ENCODE measurements around the gene DNAJC3.
"Not testable (repeated sequence)": the region's sequence is repeated elsewhere in the genome, so short reads cannot be mapped to it uniquely, and the experiment has no call there.

Gene DNAJC3

DNA sequence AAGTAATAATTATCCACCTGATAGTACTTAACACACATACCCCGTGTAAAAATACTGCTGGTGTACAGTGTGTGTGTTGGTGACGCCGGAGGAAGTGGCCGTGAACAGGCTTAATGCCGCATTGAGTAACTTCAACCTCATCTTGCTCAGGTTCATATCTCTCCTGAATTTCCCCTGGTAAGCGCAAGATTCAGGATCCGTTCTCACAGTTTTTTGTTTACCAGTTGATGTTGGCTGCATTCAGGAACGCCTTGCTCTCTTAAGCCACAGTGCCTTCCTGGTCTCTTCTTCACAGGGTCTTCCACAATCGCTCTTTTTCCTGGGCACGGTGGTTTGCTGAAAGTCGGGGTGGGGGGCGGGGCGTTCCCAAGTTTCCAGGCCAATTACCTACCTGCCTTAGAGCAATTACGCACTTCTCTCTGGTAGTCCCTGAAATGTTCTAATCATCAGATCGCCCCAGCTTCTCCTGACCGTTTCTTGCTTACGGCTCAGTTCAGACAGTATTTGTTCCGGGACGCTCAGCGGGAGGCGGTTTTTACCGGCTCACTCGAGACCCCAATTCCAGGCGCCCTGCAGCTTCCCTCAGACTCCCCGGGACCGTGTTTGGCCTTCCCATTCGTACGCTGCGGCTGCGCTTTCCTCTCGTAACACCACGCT lies 706 bp upstream of the DNAJC3 start:
- peak; percentile 45 for DNase-seq

DNA sequence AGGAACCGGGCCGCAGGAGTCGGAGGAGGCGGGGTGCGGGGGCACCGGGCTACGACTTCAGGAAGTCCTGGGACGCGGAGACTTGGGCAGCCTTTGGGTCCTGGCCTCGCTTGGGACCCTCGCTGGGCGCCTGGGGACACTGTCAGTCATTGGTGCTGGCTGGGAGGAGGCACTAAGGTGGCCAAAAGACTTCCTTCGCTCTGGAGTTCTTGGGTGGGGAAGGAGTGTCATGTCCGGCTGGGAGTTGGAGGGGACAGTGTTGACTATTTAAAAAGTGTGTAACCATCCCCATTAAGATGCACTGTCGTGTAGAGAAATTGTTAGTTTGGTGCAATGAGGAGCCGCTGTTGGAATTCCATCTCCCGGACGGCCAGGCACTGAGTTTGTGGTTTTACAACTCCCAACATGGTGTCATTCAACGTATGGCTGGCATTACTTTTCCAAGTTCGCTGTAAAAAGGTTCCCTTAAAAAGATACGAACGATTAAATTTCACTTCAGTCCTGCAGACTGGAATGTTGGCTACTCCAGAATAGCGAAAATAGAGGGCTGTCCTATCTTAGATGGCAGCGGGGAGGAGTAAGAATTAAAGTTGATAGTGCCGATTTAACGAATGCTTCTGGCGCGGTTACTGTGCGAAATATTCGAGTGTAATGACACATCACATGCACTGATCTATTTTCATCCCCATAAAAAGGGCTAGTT lies 776 bp downstream of the DNAJC3 start:
- peak; percentile 24 for DNase-seq

DNA sequence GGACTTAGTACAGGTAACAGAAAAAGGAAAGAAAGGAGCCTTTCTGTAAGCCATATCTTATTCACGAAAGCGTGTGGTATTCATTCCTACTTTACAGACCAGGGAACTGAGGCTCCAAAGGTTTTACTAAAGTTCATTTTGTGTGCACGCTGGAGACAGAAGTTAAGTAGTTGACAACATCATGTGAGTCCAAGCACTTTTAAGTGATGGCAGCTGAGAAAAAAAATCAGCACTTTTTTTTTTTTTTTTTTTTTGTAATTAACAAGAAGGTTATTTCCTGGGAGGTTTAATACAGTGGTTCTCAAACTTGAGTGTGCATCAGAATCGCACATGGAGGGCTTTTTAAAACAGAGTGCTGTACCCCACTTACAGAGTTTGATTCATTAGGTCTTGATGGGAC lies 2.0 kb downstream of the DNAJC3 start:
- no peak for DNase-seq

DNA sequence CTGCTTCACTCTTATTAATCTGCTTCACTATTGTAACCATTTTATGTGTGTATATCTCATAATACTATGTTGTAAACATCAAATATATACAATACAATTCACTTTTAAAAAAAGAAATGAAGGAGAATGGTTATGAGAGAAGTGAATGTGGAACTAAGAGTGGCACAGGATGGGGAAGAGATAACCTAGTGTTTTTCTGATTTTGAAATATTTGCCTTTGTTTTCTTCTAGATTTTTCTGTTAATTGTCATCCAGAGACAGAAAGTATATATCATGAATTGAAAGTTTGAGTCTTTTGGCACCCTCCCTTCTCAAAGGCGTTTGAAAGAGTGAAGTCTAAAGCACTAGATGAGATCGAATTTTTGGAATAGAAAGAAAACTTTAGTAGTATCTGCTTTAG lies 2.8 kb downstream of the DNAJC3 start:
- DNase-seq, result no peak

DNA sequence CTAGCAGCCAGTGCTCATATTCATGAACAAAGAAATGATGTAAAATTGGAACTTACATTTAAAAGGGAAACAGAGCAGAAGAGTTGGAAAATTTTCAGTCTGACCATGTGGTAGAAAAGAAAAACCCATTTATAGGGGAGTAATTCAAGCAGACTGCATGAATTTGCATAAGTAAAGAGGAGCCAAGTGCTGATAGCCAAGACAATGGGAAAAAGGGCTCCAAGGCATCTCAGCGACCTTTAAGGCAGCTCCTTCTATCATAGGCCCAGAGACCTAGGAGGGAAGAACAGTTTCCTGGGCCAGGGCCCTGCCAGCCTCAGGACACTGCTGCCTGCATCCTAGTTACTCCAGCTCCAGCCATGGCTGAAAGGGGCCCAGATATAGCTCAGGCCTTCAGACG lies 7.5 kb downstream of the DNAJC3 start:
- no peak for DNase-seq

DNA sequence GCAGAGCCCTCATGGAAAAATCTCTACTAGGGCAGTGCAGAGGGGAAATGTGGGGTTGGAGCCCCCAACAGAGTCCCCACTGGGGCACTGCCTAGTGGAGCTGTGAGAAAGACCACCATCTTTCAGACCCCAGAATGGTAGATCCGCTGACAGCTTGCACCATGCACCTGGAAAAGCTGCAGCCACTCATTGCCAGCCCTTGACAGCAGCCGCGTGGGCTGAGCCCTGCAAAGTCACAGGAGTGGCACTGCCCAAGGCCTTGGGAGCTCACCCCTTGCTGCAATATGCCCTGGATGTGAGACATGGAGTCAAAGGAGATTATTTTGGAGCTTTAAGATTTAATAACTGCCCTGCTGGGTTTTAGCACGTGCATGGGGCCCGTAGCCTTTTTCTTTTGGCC lies 8.0 kb downstream of the DNAJC3 start:
- DNase-seq, result not testable (repeated sequence)

DNA sequence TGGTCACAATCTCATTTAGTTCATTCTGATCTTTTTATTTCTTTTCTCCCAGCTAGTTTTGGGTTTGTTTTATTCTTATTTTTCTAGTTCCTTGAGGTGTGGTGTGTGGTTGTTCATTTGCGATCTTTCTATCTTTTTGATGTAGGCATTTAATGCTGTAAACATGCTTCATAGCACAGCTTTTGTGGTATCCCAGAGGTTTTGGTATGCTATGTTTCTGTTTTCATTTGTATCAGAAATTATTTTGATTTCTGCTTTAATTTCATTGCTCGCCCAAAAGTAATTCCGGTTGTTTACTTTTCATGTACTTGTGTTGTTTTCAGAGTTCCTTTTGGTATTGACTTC lies 12.6 kb downstream of the DNAJC3 start:
- no peak for DNase-seq

DNA sequence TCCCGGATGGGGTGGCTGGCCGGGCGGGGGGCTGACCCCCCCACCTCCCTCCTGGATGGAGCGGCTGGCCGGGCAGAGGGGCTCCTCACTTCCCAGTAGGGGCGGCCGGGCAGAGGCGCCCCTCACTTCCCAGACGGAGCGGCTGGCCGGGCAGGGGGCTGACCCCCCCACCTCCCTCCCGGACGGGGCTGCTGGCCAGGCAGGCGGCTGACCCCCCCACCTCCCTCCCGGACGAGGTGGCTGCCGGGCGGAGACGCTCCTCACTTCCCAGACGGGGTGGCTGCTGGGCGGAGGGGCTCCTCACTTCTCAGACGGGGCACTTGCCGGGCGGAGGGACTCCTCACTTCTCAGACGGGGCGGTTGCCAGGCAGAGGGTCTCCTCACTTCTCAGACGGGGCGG lies 14.0 kb downstream of the DNAJC3 start:
- DNase-seq, result not testable (repeated sequence)

DNA sequence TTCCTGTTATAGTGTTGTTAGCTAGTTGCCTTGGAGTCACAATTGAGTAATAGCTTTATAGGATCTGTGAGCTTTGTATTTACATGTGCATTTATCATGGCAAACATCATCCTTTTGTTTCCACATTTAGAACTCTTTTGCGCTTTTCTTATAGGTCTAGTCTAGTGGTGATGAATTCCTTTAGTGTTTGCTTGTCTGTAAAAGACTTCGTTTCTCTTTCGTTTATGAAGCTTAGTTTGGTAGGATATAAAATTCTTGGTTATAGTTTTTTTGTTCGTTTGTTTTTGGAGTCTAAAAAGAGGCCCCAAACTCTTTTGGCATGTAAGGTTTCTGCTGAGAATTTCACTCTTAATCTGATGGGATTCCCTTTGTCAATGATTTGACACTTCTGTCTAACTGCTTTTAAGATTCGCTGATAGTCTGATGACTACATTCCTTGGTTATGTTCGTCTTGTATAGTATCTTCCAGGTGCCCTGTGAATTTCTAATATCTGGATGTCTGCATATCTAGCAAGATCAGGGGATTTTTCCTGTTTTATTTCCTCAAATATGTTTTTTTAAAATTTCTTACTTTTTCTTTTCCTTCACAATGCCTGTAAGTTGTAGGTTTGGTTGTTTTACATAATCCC lies 20.2 kb downstream of the DNAJC3 start:
- no peak for DNase-seq

DNA sequence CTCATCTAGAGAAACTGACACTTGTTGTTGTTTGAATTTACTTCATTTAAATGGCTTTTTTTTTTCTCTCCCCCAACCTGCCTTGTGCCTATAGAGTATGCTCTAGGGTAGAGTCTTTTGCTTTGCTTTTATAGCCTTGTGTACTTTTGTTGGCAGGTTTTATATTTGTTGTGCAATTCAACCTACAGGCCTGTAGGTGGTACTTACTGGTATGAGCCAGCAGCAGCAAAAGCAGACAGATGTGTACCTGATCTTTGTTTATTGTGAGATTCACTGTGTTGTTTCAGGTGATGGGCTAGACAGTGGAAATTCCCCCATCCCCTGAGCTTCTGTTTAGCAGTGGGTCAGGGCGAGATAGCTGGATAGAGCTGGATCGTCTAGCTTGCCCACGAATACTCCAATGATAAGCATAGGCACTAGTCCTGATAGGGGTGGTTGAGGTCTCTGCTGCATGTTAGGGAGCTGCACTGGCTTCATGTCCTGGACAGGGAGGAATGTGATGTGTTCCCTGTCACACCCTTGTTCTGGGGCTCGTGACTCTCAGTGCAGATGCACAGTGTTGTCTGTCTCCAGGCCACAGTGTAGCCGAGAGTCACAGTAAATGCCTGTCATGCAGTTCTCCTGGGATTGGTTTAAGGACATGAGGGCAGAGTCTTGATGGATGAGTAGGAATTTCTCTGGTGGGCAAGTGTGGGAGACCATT lies 21.3 kb downstream of the DNAJC3 start:
- DNase-seq, result no peak

DNA sequence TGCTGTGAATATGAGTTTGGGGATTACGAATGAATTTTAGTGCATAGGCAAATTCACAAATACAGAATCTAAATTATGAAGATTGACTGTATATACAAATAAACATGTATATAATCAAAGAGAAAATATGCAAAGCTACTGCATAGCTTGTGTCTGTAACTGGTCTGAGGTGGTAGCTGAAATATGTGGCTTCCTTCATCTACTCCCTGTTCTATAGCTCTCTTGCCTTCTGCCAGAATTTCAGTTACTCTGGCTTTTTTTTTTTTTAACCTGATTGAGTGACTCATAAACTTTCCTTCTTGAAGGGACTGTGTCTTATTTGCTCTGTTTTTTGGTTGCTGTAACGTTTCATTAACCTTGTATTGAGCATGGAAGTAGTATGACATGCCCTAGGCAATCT lies 26.6 kb downstream of the DNAJC3 start:
- no peak for DNase-seq

DNA sequence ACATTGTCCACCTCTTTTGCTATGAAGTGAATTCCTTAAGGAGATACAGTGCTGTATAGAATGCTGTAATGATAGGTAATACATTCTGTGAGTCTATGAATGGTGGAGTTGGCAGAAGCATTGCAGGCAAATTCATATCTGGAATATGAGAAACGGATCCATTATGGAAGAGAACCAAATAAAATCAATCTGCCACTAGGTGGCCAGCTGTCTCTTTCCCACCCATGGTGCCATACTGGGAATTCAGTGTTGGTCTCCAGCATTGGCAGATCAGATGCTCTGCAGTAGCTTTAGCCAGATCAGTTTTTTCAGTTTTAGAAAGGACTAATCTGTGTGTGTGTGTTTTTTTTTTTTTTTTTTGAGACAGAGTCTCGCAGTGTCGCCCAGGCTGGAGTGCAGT lies 27.6 kb downstream of the DNAJC3 start:
- DNase-seq, result no peak

DNA sequence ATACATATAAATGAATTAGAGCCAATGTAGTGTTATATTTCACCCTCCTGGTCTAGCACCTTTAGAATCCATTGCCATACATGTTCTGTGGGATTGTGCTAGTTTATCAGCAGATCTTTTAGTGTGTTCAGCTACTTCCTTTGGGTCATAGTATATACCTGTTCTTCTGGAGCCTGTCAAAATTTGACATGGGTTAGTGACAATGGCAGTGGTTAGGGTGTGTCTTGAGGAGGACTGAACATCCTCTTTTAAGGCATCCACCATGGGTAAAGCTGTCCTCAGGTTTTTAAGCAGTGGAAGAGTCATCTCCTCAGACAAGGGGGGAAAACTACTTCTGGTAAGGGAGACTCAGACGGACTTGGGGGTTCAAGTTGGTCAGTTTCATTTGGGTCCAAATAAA lies 29.4 kb downstream of the DNAJC3 start:
- DNase-seq, result no peak

DNA sequence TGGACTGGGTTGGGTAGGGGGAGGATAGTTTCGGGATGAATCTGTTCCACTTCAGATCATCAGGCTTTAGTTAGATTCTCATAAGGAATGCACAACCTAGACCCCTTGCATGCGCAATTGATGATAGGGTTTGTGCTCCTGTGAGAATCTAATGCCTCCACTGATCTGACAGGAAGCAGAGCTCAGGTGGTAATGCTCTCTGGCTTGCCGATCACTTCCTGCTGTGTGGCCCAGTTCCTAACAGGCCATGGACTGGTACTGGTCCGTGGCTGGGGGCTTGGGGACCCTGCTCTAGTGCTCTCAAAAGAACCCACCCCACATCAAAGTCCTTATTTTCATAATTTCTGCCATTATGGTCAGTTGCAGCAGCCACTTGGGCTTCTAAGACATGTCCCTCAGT lies 30.1 kb downstream of the DNAJC3 start:
- no peak for DNase-seq

DNA sequence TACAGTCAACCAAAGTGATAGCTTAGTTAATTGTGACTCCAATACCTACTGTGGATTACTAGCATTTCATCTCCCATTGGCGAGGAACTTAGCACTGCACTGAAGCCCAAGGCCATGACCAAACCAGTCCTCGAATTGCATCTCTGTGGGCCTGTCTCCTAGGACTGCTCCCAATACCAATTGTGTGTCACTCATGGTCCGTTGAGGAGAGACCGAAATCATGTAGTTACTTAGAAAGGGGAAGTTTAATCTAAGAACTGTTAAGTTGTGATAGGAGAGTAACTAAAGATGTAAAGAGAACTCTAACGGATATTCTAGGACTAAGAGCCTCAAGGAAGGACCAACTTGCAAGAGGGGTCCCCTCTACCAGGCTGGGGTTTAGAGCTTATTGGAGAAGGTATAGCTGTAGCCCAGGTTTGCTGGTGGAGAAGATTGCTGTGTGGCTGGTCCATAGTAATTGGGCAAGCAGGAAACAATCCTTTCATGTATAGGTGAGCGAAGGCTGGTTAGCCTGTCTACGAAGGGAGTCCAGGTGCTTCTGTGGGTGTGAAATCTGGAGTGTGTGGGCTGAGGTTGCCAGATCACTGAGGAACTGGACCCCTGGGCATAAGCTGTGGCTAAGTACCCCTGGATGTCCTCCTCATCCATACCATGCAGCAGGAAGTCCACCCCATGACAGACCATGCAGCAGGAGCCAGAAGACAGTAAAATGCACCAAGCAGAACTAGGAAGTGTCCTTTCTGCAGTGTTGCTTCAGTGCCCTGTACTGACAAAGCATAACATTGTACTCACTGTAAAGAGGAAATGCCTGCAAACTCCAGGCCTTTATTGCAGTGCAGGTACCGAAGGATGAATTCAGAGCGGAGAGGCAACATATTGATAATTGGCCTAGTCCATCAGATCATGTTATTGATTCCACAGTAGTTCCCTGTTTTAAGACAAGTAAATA lies 30.8 kb downstream of the DNAJC3 start:
- DNase-seq, result no peak

DNA sequence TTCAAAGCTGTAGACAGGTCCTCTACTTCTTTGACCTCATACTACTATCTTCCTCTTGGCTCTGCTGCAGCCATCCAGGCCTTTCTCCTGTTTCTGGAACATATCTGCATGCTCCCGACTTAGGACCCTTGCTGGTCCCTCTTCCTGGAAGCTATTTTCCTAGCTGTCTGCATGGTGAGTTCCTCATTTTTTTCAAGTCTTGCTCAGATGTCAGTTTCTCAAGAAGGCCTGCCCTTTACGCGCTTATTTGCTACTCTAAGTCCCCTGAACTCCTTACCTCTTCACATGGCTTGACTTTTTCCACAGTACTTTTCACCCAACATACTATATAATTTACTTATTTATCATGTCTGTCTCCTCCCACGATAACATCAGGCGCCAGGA lies 31.4 kb downstream of the DNAJC3 start:
- no peak for DNase-seq

DNA sequence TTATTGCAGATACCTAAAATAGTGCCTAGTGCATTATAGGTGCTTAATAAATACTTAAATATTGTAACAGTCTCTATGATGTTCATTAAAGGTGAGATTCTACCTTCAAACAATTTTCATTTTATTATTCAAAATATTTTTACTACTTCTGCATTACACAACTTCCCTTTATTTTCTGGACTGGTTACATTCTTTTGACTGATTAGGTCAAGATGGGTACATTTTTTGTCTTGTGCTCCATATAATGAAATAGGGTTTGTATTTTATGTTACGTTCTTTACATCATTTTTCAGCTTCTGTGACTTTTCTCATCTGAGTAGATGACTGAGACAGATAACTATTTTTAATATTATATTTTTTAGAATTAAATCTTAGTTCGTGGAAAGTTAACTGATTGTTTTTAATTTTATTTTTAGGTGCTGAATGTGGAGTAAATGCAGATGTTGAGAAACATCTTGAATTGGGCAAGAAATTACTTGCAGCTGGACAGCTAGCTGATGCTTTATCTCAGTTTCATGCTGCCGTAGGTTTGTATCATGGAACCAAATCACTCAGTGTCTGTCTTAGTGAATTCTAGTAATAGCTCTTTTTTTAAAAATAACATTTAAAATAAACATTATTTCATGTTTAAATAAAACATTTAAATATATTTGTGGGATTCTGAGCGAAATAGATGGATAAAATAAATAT lies 32.0 kb downstream of the DNAJC3 start:
- no peak for DNase-seq

DNA sequence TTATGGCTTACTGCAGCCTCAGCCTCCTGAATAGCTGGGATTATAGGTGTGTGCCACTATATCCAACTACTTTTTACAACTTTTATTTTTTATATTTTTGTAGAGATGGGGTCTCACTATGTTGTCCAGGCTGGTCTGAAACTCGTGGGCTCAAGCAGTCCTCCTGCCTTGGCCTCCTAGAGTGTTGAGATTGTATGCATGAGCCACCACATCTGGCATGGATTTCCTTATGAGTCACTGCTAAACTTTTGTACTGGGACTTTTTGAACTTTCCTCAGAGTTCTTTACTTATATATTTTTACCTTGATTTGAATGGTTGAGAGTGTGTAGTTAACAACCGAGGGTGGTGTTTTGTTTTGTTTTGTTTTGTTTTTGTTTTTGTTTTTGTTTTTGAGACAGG lies 33.4 kb downstream of the DNAJC3 start:
- DNase-seq, result no peak

DNA sequence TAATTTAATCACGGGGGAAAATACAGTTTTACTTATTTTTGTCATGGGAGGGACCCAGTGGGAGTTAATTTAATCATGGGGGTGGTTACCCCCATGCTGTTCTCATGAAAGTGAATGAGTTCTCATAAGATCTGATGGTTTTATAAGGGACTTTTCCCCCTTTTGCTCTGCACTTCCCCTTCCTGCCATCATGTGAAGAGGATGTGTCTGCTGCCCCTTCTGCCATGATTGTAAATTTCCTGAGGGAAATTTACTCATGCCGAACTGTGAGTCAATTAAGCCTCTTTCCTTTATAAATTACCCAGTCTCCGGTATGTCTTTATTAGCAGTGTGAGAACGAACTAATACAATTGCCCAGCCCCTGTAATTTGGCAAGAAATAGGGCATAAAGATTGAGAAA lies 35.9 kb downstream of the DNAJC3 start:
- not testable (repeated sequence) for DNase-seq

DNA sequence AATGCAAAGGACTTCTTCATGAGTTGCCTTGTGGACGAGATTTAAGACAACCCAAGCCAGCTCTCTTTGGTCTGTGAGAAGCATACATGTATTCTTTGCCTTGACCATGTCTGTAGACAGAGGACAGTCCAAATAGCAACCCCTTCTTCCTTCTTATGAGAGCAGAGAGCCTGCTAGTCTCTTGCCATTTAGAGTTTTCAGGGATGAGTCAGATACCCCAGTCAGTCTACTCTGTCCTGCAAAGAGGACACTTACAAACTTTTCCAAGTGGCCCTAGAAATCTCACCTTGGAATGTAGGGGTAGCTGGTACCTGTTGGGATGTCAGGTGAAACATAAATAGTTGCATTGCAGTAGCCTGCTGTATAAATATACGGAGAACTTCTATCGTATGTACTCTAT lies 36.7 kb downstream of the DNAJC3 start:
- DNase-seq, result no peak

DNA sequence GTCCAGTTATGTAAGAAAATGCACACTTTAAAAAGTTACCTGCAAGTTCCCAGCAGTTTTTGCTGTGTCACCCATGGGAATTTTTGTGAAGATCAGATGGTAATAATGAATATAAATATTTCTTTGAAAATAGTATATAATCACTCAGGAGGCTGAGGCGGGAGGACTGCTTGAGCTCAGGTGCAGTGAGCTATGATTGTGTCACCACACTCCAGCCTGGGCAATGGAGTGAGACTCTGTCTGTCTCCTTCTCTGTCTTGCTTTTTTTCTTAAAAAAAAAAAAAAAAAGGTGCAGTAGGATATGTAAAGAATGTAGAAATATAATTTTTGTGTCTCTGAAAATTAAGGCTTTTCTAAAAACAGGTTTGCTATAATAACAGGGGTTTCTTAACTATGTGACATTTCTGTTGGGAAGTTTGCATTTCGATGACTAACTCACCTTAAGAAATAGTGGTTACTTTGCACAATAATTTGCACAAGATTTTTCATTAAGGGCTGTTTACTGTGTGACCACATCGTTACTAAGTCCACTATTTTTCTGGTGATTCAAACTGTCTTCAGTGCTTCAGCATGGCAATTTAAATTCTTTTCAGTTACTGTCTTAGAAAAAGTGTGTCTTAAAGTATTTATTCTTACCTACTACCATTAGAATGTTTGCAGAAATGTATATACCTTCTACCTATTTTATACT lies 37.3 kb downstream of the DNAJC3 start:
- DNase-seq, result no peak

DNA sequence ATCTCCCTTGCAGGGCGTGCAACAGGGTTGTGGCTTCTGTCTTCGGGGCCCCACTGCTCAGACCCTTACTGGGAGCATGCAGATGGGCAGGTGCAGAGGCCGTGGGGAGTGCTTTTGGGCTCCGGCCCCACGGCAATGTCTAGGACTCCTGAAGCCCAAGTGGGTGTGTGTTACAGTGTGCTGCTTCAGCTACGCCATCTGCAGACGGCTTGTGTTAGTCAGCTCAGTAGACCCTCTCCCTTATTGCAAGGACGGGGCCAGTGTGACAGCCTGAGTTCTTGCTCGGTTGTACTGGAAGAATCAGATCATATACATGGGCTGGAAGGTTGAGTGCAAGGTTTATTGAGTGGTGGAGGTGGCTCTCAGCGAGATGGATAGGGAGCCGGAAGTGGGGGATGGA lies 39.3 kb downstream of the DNAJC3 start:
- DNase-seq, result no peak
